Gastrocnemius medialis (tissue), 4 donors: ENCODE data around the gene VSIG1.

Experiments used
- CTCF ChIP-seq, 5 experiments: fragments of 450-650 bp in 3 of 5; fragments of 200-600 bp in 2 of 5; sonication (generic) in 2 of 5; IDR thresholded peaks in 4 of 5; conservative IDR thresholded peaks in 1 of 5; 1 replicate in 4 of 5; 2 replicates in 1 of 5; pipeline ENCODE4 v1.5.1; 2016 to 2019; ENCODE audit warnings: antibody characterized with exemption in 5 of 5, mild to moderate bottlenecking in 3 of 5, moderate library complexity in 3 of 5
- POLR2A ChIP-seq, 2 donors: fragments of 450-650 bp; IDR thresholded peaks; one replicate each; pipeline ENCODE4 v1.6.1; 2017; ENCODE audit warnings: antibody characterized with exemption in 2 of 2, mild to moderate bottlenecking in 2 of 2, moderate library complexity in 2 of 2

GRCh38 chrX:108028854-108029253 is 16.0 kb upstream of the VSIG1 start:
- no peak for TF ChIP-seq CTCF (IDR thresholded peaks at IDR 0.05 in 4 of 5, conservative IDR thresholded peaks at IDR 0.05 in 1 of 5)
- TF ChIP-seq POLR2A (IDR thresholded peaks at IDR 0.05): no peak
